ENCODE measurements around the gene FNBP1L. TPM values are rescaled to one million over a fixed set of nuclear protein-coding genes. Genes with fewer than 3 reads are reported as not detected.

Gene FNBP1L

Small RNA genes lying within 50 kb of the gene (small RNA-seq; reads per million reads assigned to genes)
- not detected for gene RNA5SP53 (ENCODE audit: insufficient read depth)
